ENCODE measurements around the gene RBM4. TPM values are rescaled to one million over a fixed set of nuclear protein-coding genes. Genes with fewer than 3 reads are reported as not detected.

RBM4 gene
- total RNA-seq, 1 experiment from 2014 or later: 94.4 TPM

- TF ChIP-seq SRF (IDR thresholded peaks at IDR 0.05; ENCODE audit: low read depth): no peak
- peak; percentile 20 for TF ChIP-seq TCF7L2 (IDR thresholded peaks at IDR 0.05; ENCODE audit: borderline replicate concordance, extremely low read depth, insufficient read depth, insufficient read length)
- peak; percentile 44 for TF ChIP-seq YY1 (IDR thresholded peaks at IDR 0.05; ENCODE audit: extremely low read depth, insufficient replicate concordance, low read depth, low read length)
- TF ChIP-seq SP1 (IDR thresholded peaks at IDR 0.05; ENCODE audit: low read depth): no peak
- peak; percentile 58; the same call in 1 of the 2 replicates for TF ChIP-seq SIN3A (IDR thresholded peaks at IDR 0.05; ENCODE audit: low read depth)
Measured at GRCh38 chr11:66592457-66593302, 45.8 kb upstream of the RBM4 start, which contains the start of the genes CCDC87 and CCS (continued).

DNA sequence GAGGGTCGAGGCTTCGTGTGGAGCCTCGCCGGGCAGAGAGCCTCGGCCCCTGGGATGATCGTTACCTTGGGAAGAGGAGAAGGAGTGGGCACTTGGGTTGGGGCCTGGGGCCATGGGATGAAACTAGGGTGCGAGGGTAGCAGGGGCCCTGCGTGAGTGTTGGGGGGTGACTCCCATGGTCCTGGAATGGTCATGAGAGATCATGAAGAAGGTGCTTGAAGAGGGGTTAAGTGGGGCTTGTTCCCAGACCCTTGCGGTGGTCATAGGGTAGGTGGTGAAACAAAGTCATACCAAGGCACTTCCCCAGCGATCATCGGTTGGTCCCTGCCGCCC is 45.2 kb upstream of the RBM4 start:
- TF ChIP-seq ZFX (IDR thresholded peaks at IDR 0.05) (0 out of 2 replicates have a peak, but pooled peaks have one; percentile 57), ELF1 (IDR thresholded peaks at IDR 0.05; ENCODE audit: borderline replicate concordance, low read depth) (no peak)
- no peak for DNase-seq (ENCODE audit: low read depth, low spot score)
- peak overlapping the region; percentile 92 for H3K9ac ChIP-seq (ENCODE audit: low read length)
- H3K79me2 ChIP-seq (ENCODE audit: insufficient read depth, low read length): peaks cover 12% of the 10 kb centered on the region; the same call in 1 of the 2 replicates
- no peaks in the 10 kb centered on the region for H4K20me1 ChIP-seq (ENCODE audit: insufficient read depth)
- peaks cover 0 to 3% of the 10 kb centered on the region in 2 experiments; a peak in 1 of 4 replicates for H3K9me3 ChIP-seq (ENCODE audit: control insufficient read depth in 1 of 2, insufficient read depth in 1 of 2, low read depth in 1 of 2, low read length in 2 of 2)
- H3K4me3 ChIP-seq (replicated peaks in 1 of 2; ENCODE audit: low read depth in 1 of 2, low read length in 2 of 2): peak overlapping the region; percentile 69 to 98
- ChIA-PET RAD21 (ENCODE audit: low non-redundant PET in 1 of 2, low total read pairs in 2 of 2, uncharacterized antibody in 2 of 2, unreplicated experiment in 2 of 2) (no interaction called here), POLR2A (interaction anchor here (1.2 kb wide), 1 partner anchor 45 kb away, joined by 3 read pairs; the partner anchor contains the start of gene RBM4), CTCF (interaction anchor here (1.0 kb wide), 1 partner anchor 44 kb away, joined by 5 read pairs; no protein-coding TSS in a partner anchor)
- peaks cover 4 to 20% of the 10 kb centered on the region in 2 experiments for H3K4me1 ChIP-seq (ENCODE audit: control insufficient read depth in 1 of 2, insufficient read depth in 2 of 2, low read length in 2 of 2)
- no peak overlapping the region for H2AFZ ChIP-seq (ENCODE audit: low read depth, low read length, poor library complexity, severe bottlenecking)
- H3K9me2 ChIP-seq (ENCODE audit: insufficient read depth): no peaks in the 10 kb centered on the region
- H3K27ac ChIP-seq (ENCODE audit: low read depth, low read length): peak overlapping the region; percentile 51
- peak; percentile 33 for ATAC-seq
- no peaks in the 10 kb centered on the region for H3K36me3 ChIP-seq (ENCODE audit: control insufficient read depth in 1 of 2, insufficient read depth in 2 of 2, low read length in 2 of 2)
- H3K27me3 ChIP-seq (ENCODE audit: insufficient read depth, low read length): no peaks in the 10 kb centered on the region
- intact Hi-C loops (cut with micrococcal nuclease): no loop called here
- BruUV-seq (replicated peaks): no TSS peak
- peak overlapping the region; percentile 99 for H3K4me2 ChIP-seq (ENCODE audit: low read length)
